ENCODE measurements around the gene KIAA1217.

KIAA1217 gene, protein sequence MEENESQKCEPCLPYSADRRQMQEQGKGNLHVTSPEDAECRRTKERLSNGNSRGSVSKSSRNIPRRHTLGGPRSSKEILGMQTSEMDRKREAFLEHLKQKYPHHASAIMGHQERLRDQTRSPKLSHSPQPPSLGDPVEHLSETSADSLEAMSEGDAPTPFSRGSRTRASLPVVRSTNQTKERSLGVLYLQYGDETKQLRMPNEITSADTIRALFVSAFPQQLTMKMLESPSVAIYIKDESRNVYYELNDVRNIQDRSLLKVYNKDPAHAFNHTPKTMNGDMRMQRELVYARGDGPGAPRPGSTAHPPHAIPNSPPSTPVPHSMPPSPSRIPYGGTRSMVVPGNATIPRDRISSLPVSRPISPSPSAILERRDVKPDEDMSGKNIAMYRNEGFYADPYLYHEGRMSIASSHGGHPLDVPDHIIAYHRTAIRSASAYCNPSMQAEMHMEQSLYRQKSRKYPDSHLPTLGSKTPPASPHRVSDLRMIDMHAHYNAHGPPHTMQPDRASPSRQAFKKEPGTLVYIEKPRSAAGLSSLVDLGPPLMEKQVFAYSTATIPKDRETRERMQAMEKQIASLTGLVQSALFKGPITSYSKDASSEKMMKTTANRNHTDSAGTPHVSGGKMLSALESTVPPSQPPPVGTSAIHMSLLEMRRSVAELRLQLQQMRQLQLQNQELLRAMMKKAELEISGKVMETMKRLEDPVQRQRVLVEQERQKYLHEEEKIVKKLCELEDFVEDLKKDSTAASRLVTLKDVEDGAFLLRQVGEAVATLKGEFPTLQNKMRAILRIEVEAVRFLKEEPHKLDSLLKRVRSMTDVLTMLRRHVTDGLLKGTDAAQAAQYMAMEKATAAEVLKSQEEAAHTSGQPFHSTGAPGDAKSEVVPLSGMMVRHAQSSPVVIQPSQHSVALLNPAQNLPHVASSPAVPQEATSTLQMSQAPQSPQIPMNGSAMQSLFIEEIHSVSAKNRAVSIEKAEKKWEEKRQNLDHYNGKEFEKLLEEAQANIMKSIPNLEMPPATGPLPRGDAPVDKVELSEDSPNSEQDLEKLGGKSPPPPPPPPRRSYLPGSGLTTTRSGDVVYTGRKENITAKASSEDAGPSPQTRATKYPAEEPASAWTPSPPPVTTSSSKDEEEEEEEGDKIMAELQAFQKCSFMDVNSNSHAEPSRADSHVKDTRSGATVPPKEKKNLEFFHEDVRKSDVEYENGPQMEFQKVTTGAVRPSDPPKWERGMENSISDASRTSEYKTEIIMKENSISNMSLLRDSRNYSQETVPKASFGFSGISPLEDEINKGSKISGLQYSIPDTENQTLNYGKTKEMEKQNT (N-terminal part only)

DNA sequence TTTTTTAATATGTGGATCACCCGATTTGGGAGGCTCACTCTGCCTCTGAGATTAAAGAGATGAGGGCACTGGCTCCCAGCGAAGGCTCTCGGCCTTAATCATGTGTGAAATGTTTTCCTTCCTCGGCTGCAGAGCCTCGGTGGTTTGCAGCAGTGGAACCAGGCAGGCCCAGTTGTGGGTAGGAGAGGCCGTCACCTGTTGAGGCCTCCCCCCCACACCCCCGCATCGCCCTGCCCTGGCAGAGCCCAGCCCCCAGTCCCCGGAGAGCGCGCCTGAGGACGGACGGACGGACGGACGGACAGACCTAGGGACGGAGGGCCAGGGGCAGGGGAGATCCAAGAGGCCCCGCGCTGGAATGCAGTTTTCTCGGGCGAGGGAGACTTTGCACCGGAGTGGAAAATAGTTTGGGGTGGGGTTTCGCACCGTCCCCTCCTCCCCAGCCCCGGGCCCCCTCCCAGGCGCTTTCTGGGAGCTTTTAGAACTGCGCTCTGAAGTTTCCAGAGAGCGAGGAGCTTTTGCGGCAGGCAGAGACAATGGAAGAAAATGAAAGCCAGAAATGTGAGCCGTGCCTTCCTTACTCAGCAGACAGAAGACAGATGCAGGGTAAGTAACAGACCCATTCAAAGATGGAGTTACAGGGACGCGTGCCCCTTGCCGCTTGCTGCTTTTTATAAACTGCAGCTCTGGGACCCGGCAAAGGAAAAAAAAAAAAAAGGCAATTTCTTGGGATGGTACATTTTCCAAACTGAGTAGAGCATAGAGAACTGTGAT lies at the start of gene KIAA1217:
TSS of gene KIAA1217 (plus strand) at position 478 of the 771 bp plus-strand sequence. CDS start at position 534, 56 bp downstream.
- no peak for DNase-seq

DNA sequence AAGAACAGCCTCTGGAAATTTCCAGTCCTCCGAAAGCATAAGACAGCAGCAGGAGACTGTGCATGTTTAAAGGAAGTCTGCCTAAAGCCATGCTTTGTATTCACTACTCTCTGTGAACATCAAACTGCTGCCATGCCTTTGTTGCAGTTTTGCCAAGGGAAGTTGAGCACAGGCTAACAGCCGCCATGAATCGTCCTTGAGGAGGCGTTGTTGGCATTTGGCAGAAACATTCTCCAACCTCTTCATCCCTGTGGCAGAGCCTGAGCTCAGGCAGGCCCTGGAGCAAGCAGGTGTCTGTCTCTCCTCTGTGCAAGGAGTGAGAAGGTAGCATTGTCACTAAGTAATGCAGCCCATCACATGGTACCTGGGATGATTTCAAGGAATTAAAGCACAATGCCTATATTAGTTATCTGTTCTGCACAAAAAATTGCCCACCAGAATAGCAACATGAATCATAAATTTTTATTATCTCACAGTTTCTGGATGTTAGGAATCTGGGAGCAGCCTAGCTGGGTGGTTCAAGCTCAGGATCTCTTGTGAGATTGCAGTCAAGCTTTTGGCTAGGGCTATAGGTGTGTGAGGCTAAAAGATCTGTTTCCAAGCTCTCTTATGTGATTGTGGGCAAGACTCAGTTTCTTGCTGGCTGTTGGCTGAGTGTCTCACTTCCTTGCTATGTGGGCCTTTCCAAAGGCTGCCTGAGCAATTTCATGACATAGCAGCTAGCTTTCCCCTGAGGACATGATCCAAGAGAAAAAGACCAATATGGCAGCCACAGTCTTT lies 46.5 kb upstream of the KIAA1217 start:
- DNase-seq: no peak

DNA sequence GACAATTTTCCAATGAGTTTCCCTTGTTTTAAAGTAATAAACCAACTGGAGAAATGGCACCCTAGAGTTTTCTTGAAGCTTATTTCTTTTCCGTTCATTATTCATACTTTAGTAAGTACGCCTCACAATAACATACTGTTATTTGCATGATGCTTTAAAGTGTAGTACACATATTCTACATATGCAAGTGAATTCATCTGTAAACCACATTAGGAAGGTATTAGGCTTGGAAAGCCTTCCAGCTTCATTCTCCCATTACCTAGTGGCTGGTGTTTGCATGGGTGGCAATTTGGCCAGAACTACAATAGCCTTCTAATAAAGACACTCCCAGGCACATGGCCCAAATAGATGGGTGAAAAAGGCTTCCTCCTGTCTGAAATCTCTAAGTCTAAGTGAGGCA lies 45.5 kb upstream of the KIAA1217 start:
- DNase-seq: no peak

DNA sequence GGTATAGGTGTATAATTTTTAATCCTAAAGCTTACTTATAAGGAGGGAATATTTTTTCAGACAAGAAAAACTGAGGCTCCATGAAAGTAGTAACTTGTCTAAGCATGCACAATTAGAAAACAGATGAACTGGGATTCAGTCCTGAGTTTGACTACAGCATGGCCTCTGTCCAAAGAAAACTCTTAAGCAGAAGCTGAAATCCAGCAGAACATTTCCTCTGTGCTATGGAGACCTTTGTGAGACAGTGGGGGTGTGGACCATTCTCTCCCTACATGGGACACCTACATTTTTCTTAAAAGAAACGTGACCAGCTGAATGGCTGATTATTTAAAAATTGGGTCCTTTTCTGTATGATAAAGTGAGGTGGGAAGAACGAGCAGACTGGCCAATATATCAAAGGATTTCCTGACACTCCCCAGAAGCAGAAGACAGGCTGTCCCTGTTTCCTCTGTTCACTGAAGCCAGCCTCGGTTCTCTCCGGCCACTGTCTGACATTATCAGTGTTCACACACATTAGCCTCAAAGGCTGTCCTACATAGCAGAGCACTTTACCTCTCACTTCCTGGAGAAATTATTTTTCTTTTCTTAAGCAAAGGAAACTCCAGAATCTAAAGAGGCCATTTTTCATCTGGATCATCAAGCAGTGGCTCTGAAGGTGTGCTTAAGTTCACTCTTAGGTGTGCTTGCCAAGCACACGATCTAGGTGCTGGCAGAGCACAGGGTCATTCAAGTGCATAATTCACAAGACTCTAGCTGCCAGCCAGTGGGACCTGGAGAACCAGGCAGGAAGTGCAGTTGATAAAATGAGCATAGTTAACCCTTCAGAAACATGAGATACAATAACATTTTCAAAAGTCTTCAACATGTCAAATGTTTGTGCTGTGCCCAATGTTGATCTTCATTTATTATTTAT lies 40.4 kb upstream of the KIAA1217 start:
- no peak for DNase-seq

DNA sequence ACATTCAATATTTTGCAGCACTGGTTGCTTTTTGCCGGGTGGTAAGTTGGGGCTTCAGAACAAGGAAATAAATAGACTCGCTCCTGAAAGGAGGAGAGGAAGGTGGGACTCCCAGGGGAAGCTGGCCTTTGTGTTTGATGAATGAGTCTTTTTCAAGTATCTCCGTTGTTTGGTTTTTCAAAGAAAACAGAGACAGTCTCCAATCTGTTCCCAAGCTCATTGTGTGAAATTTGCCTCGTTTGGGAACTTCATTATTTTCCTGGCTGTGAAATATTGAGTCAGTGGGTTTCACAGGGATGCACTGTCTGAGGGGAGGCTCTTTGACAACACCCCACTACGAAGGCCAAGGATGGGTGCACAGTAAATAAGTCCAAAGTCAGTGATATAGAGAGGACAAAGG lies 38.7 kb upstream of the KIAA1217 start:
- DNase-seq: no peak

DNA sequence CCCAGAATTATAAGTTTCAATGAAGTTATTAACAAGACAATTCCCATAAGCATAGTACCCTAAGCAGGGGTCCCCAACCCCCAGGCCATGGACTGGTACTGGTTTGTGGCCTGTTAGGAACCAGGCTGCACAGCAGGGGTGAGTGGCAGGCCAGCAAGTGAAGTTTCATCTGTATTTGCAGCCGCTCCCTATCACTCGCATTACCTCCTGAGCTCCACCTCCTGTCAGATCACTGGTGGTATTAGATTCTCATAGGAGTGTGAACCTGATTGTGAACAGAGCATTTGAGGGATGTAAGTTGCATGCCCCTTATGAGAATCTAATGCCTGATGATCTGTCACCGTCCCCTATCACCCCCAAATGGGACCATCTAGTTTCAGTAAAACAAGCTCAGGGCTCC lies 36.0 kb upstream of the KIAA1217 start:
- no peak for DNase-seq

DNA sequence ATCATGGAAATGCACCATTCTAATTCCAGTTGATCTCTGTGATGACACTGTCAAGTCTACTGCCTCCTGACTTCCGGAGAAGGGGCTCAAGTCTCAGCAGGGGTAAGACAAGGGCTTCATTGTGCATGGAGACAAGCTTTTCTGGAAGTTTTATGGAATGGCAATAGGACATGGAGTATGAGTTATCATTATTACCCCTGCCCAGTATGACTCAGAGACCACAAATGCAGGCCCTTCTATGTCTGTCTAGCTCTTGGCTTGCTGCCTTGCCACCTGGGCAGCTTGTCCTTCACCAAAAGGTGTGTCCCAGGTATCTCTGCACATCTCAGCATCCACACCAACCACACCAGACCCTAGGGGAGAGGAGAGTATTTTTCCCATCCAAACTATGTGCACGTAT lies 34.9 kb upstream of the KIAA1217 start:
- no peak for DNase-seq

DNA sequence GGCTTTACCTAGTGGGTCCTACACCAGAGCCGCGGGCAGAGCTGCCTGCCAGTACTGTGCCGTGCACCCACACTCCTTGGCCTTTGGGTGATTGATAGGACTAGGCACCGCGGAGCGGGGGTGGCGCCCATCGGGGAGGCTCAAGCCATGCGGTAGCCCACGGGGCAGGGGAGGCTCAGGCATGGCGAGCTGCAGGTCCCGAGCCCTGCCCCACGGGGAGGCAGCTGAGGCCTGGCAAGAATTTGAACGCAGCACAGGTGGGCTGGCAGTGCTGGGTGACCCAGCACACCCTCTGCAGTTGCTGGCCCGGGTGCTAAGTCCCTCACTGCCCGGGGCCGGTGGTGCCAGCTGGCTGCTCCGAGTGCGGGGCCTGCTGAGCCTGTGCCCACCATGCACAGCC lies 32.3 kb upstream of the KIAA1217 start:
- no peak for DNase-seq

DNA sequence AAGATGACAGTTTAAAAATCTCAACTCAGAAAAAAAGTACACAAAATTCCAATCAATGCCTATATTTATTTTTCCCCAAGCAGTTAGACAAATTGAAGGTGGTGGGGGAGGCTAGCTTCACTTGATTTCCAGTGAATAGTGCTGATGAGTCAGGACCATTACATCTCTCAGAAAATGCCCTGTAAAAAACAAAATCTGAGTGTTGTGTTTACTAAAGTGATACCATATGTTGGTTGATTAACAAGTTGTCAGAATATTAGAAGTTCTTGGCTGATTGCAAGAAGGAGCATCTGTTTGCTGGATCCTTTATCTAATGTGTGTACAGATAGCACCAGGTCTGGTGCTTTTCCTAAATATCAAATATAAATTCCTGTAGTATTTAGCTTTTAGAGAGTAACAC lies 31.3 kb upstream of the KIAA1217 start:
- DNase-seq: no peak

DNA sequence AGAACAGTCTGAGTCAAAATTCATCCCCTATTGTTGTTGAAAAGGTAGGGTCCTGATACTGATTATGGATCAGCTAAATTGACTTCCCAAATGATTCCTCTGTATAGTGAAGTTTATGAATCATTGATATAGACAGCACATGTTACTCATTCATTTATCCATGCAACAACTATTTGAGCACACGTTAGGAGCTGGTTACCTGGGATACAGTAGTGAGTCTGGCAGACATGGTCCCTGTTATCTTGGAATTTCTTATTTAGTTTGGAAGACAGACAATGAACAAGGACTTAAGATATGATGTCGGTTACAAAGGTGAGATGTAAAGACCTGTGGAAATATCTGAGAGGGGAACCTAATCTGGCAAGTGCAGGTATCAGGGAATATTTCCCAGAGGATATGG lies 28.0 kb upstream of the KIAA1217 start:
- DNase-seq: no peak

DNA sequence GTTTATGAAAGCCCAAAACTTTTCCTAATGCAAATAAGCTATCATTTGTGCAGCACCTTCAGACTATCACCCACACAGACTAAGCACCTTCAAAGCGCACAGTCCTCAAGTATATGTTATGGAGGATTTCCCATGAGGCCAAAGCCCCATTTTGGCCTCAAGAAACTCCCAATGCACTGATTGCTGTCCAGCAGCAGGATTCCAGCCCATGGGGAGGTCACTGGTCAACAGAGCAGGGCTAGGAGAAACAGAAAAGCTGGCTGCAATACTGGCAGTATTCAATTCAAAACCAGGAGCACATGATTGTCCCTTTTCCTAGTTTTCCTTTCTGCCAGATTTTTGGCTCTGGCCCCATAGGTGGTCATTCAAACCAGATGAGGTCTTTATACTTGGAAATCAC lies 24.5 kb upstream of the KIAA1217 start:
- no peak for DNase-seq

DNA sequence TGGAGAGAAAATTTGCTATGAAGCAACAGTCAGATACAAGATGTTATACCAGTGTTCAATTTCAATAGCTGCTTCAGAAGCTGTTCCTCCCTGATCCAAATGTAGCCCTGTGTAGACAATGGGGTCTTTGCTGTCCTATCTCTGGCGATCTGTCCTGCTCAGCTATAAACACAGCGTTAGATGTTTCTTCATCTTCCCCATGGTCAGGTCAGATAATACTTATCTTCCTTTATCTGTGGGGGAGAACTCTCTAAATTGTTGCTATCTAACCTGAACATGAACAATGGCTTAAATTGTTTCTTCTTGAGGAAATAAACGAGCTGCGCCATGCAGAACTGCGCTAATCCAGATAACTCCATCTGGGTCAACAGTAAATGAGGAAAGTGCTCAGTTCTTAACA lies 15.6 kb upstream of the KIAA1217 start:
- DNase-seq: no peak

DNA sequence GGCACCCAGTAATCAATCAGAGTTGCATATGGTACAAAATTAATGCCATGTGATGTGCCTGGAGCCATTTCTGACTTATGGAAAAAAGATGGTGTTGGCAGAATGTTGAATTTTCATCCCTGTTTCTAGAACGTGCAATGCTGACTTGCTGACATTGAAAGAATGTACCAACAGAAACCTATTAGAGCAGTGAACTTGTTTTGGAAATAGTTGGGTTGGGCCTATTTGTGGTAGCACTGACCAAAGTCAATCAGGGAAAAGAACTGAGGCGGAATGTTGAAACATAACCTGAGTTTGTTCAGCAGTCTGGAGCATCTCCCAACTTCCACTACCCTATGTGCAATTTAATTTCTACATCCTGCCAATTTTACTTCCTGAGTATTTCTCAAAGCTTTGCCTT lies 11.7 kb upstream of the KIAA1217 start:
- DNase-seq: no peak

DNA sequence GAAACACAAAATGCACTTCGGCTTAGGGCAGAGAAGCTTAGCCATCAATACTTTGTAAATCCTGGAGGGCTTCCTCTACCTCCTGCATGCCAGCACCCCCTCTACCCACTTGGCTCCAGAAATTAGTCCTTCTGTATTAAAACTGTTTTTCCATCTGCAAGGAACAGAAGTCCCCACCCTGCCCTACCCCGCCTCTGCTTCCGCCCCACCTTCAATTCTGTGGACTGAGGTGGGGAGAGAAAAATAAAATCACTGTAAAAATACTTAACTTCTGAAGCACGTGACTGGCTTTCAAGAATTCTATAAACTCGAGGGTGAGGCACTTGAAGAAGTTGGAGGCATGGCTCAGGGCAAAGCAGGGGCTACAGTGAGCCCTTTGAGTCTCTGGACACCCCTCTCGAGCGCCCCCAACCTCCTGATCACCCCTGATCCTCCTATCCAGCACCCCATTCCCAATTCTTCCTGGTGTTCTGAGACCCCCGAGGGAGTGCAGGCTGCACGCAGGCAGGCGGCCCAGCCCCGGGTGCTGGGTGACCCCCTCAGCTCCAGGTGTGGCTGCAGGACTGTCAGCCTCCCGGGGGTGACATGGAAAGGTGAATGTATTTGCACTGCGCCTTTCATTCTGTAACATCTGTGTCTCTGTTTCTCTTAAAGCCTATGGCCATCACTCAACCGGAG lies 7.3 kb upstream of the KIAA1217 start:
- no peak for DNase-seq

DNA sequence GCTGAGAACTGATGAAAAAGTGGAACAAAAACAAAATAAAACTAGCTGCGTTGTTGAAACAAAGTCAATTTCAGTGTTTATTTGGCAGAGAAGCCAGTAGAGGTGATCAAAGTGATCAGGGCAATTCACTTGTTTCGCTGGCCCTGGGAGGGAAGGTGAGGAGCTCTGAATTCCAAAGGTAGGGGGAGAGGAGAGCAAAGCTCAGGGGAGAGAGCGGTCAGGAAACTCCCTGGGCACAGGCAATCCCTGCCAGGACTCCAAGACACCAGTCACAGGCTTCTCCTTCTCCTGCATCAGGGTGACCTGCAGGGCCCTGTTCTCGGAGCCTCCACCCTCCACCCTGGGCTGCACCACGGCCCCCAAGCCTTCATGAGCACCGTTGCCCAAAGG lies 6.8 kb upstream of the KIAA1217 start:
- DNase-seq: no peak

DNA sequence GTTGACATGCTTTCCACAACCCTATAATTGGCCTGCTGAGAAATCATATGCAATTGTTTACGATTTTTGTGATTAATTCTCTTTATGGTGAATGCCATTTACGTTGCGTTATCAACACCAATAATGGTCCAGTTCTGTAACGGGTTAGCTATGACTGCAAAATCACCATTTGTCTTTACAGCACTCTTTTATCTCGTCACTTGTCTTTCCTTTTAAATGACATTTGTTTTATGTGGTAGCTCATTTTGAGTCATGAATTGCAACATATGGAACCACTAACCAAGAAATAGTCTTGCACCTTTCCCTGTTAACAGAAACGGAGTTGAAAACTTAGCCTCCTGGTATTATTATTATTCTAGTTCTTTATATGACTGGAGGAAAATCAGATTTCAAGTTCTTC lies 3.1 kb upstream of the KIAA1217 start:
- no peak for DNase-seq

DNA sequence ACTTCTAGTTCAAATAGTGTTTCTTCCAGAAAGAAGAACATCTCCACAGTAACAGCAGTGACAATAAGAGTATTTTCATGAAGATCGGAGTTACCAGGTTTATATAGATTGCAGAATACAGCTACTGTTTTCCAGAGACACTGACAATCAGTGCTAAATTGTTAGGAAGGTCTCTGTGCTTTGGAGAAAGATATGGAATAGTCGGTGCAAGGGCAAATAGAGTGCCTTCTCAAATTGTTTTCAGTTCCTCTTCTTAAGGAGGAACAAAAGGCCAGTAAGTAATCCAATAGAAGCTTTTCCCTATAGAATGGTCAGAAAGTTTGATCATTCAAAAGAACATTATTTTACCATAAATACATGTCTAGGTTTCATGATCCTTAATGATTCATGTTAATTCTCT lies 2.6 kb upstream of the KIAA1217 start:
- no peak for DNase-seq

DNA sequence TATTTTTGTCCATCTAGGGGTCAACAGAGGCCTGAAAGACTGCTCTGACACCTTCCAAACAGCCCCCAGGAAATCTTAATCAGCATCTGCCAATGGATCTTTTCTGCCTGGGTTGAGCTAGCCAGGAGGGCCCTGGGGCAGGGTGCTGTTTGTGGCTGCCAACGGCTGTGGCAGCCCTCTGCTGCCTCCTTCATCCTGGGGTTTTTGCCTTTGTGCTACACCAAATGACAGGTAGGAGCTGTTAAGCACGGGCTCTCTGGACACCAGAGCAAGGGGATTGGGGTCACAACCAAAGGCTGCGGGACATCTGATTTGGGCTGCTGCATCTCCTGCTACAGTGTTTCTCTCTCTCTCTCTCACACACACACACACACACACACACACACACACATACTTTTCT lies 2.0 kb upstream of the KIAA1217 start:
- DNase-seq: no peak

DNA sequence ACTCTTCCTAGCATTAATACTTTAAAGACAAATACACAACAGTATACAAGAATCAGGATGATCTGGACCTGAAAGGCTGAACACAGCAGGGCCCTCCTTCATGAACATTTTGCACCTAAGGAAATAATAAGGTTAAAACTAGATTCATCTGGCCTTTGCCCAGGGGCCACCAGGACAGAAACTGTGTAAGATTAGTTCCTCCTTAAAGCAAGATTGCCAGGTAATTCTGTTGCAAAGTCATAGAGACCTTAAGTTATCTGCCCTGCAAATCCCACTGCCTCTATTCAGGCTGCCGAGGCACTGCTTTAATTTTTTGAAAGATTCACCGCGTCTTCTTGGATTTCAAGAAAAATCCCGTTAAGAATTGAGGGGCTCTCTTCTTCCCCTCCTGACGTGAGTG lies 1.6 kb upstream of the KIAA1217 start:
- DNase-seq: no peak

Data from NCI-H2107 (cell line).